HG03521 (cell line): ENCODE data around the gene CPVL.

Experiments
- ATAC-seq: cut with Tn5 transposase; IDR thresholded peaks from one replicate; pipeline ENCODE4 v1.9.1; 2021; ENCODE audit warnings: mild to moderate bottlenecking, moderate library complexity; ENCODE audit not compliant: unreplicated experiment

Gene CPVL

GRCh38 chr7:29156907-29157452, 10.6 kb upstream of the CPVL start:
- ATAC-seq, result no peak

- no peak for ATAC-seq
Observed at GRCh38 chr7:29154076-29154475, 7.7 kb upstream of the CPVL start.

- no peak for ATAC-seq
Observed at GRCh38 chr7:29150856-29151255, 4.5 kb upstream of the CPVL start.

GRCh38 chr7:29149036-29149435, 2.7 kb upstream of the CPVL start:
- ATAC-seq, result no peak

- no peak for ATAC-seq
Observed at GRCh38 chr7:29147821-29148220, 1.5 kb upstream of the CPVL start.

- no peak for ATAC-seq
Observed at GRCh38 chr7:29146888-29147609, 712 bp upstream of the CPVL start.

- ATAC-seq, result no peak
Observed at GRCh38 chr7:29145553-29146056, 732 bp downstream of the CPVL start.

- ATAC-seq, result no peak
Observed at GRCh38 chr7:29143751-29144150, 2.6 kb downstream of the CPVL start.

GRCh38 chr7:29142021-29142727, 4.2 kb downstream of the CPVL start:
- no peak for ATAC-seq

- no peak for ATAC-seq
Observed at GRCh38 chr7:29140873-29141468, 5.4 kb downstream of the CPVL start.

GRCh38 chr7:29139796-29140195, 6.5 kb downstream of the CPVL start:
- no peak for ATAC-seq

GRCh38 chr7:29139191-29139590, 7.1 kb downstream of the CPVL start:
- ATAC-seq, result no peak

- ATAC-seq, result no peak
Observed at GRCh38 chr7:29138588-29138987, 7.7 kb downstream of the CPVL start.

GRCh38 chr7:29135846-29136245, 10.5 kb downstream of the CPVL start:
- no peak for ATAC-seq

- no peak for ATAC-seq
Observed at GRCh38 chr7:29132980-29133379, 13.4 kb downstream of the CPVL start.

- ATAC-seq, result no peak
Observed at GRCh38 chr7:29131678-29132077, 14.7 kb downstream of the CPVL start.

- no peak for ATAC-seq
Observed at GRCh38 chr7:29130096-29130495, 16.2 kb downstream of the CPVL start.

GRCh38 chr7:29127527-29127926, 18.8 kb downstream of the CPVL start:
- ATAC-seq, result no peak

GRCh38 chr7:29126804-29127203, 19.5 kb downstream of the CPVL start:
- no peak for ATAC-seq

GRCh38 chr7:29123626-29124190, 22.6 kb downstream of the CPVL start:
- ATAC-seq, result no peak

GRCh38 chr7:29122759-29123158, 23.6 kb downstream of the CPVL start:
- no peak for ATAC-seq
